Measurements from ENCODE around the gene FRY. TPM values are rescaled to one million over a fixed set of nuclear protein-coding genes. Genes with fewer than 3 reads are reported as not detected.

Gene FRY
- total RNA-seq, 4 donors from 2014 or later = 32.0 to 111 (median 63.8) TPM

GRCh38 chr13:32256243-32256642 lies 224.7 kb downstream of the FRY start:
- no peaks in the 10 kb centered on the region for H3K27me3 ChIP-seq
- TF ChIP-seq CTCF (IDR thresholded peaks at IDR 0.05) = no peak
- TF ChIP-seq POLR2A (IDR thresholded peaks at IDR 0.05) = no peak
- H3K27ac ChIP-seq = peak overlapping the region in 1 of 2 donors; percentile 62
- DNase-seq = no peak
- no peaks in the 10 kb centered on the region for H3K9me3 ChIP-seq
- no peak overlapping the region for H3K4me3 ChIP-seq
- H3K4me1 ChIP-seq = no peaks in the 10 kb centered on the region
- intact Hi-C loops (cut with DNase I; ENCODE audit: low total_unique reads) = no loop called here
- no peaks in the 10 kb centered on the region for H3K36me3 ChIP-seq

- Histone ChIP-seq H3K9me3 (no peaks in the 10 kb centered on the region), H3K4me3 (no peak overlapping the region), H3K27ac (no peak overlapping the region), H3K36me3 (no peaks in the 10 kb centered on the region), H3K27me3 (no peaks in the 10 kb centered on the region), H3K4me1 (no peaks in the 10 kb centered on the region)
- TF ChIP-seq POLR2A (IDR thresholded peaks at IDR 0.05) = no peak
- TF ChIP-seq CTCF (IDR thresholded peaks at IDR 0.05) = no peak
- DNase-seq = no peak
- intact Hi-C loops (cut with DNase I; ENCODE audit: low total_unique reads) = no loop called here
Observed at GRCh38 chr13:32257649-32258048, 226.1 kb downstream of the FRY start.

DNA sequence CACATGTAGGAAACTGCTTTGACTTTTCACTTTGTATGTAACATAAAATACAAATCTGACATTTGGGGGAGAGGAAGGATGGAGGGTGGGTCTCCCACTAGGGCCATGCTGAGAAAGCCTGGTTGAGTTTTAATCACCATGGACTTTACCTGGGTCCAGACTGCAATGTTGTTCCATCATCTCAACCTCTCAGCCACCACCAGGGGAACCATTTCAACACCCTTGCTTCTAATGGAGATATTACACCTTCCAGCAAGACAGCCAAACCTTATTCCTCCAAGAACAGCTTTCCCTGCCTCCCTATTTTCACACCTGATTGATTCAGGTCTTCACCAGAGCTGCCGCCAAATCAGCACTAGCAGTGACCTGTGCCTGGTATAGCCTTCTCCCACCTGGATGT lies 227.5 kb downstream of the FRY start:
- H3K27ac ChIP-seq = peak overlapping the region; percentile 31 to 88
- no peaks in the 10 kb centered on the region for H3K36me3 ChIP-seq
- TF ChIP-seq POLR2A (IDR thresholded peaks at IDR 0.05) = no peak
- TF ChIP-seq CTCF (IDR thresholded peaks at IDR 0.05) = peak in 1 of 4 experiments; percentile 11
- no peaks in the 10 kb centered on the region for H3K4me1 ChIP-seq
- H3K4me3 ChIP-seq = no peak overlapping the region
- no peaks in the 10 kb centered on the region for H3K9me3 ChIP-seq
- H3K27me3 ChIP-seq = no peaks in the 10 kb centered on the region
- intact Hi-C loops (cut with DNase I; ENCODE audit: low total_unique reads) = no loop called here
- DNase-seq = no peak

GRCh38 chr13:32261567-32261966 lies 230.0 kb downstream of the FRY start:
- Histone ChIP-seq H3K9me3 (no peaks in the 10 kb centered on the region), H3K4me3 (no peak overlapping the region), H3K27ac (peak overlapping the region; percentile 78 to 88), H3K4me1 (no peaks in the 10 kb centered on the region), H3K36me3 (no peaks in the 10 kb centered on the region), H3K27me3 (no peaks in the 10 kb centered on the region)
- peak; percentile 88 to 96 for DNase-seq
- intact Hi-C loops (cut with DNase I; ENCODE audit: low total_unique reads) = no loop called here
- TF ChIP-seq CTCF (IDR thresholded peaks at IDR 0.05) (no peak), POLR2A (IDR thresholded peaks at IDR 0.05) (peak in 1 of 2 donors; percentile 68)

GRCh38 chr13:32262165-32262564 lies 230.6 kb downstream of the FRY start:
- Histone ChIP-seq H3K4me1 (no peaks in the 10 kb centered on the region), H3K27ac (peak overlapping the region; percentile 78 to 88), H3K27me3 (no peaks in the 10 kb centered on the region), H3K36me3 (no peaks in the 10 kb centered on the region), H3K9me3 (no peaks in the 10 kb centered on the region), H3K4me3 (no peak overlapping the region)
- no peak for TF ChIP-seq CTCF (IDR thresholded peaks at IDR 0.05)
- no peak for TF ChIP-seq POLR2A (IDR thresholded peaks at IDR 0.05)
- DNase-seq = no peak
- intact Hi-C loops (cut with DNase I; ENCODE audit: low total_unique reads) = no loop called here

All from uterus (tissue), 4 donors.